OCI-M2 (cell line): Measurements from ENCODE around the gene HPCAL1.

Experiments
- DNase-seq: peaks from one replicate; lab custom pipeline; 2025; ENCODE audit not compliant: unreplicated experiment; lab: John Stamatoyannopoulos, UW

The HPCAL1 gene

DNA sequence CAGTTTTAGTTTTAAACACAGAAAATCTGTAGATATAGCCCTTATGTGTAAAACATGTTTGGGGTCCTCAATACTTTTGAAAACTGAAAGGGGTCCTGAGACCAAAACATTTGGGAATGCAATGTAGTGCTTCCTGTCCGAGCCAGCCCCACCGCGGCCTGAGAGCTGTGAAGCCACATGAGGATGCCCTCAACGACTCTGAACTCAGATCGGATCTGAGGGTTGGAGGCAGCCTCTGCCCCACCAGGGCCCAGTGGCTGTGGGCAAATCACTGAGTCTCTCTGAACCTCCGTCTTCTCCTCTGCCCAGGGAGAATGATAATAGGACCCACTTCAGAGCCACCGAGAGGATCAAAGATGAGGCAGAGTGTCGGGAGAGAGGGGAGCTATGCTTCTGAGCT lies 33.4 kb upstream of the HPCAL1 start:
- DNase-seq: no peak

GRCh38 chr2:10269711-10270610 lies 32.7 kb upstream of the HPCAL1 start:
- no peak for DNase-seq

DNA sequence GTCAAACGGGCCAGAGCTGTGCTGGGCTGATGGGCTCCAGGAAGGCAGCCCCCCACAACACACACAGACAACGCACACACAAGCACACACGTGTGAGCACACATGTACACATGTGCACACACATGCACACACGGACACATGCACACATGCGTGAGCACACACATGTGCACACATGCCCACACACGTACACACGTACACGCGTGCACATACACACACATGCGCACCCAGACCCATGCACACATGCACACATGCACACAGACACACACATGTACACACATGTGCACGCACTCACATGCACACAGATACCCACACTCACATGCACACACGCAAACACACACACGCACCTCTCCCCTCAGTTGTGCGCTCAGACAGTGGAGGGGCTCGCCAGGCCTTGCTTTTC lies 31.2 kb upstream of the HPCAL1 start:
- no peak for DNase-seq

GRCh38 chr2:10271946-10272345 lies 30.8 kb upstream of the HPCAL1 start:
- DNase-seq: no peak

GRCh38 chr2:10272464-10272863 lies 30.2 kb upstream of the HPCAL1 start:
- DNase-seq: no peak

DNA sequence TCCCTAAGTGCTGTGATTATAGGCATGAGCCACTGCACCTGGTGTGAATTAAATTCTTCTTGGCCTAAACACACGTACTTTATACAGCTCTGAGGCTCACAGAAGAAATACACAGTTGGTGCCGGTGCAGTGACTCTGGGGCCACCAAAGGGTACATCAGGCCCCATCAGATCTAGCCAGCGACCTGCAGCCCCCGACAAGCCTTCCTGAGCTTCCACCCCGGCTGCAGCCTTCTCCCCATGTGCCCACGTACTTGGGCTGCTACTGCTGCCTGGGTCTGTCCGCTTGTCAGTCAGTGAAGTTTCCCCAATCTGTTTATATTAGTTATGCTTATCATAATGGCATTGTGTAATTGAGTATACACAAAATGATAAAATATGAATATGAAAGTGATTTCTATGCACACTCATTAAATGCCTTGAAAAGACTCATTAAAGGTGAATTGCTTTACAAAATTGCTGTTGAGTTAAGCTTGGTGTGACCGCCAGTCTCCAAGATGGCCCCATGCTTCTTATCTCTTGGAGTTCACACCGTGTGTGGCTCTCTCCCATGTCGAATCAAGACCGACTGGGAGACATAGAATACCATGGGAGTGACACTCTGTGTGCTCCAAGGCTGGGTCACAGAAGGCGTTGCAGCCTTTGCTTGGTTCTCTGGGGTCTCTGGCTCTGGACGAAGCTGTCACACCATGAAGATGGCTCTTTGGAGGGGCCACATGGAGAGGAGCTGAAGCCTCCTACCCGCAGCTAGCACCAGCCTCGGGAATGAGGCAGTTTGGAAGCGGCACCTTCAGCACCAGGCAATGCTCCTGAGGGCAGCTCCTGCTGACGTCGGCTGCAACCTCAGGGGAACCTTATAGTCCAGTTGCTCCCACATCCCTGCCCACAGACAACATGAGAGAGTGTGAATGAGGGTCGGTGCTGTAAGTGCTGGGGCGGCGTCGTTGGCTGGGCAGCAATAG lies 29.2 kb upstream of the HPCAL1 start:
- no peak for DNase-seq

DNA sequence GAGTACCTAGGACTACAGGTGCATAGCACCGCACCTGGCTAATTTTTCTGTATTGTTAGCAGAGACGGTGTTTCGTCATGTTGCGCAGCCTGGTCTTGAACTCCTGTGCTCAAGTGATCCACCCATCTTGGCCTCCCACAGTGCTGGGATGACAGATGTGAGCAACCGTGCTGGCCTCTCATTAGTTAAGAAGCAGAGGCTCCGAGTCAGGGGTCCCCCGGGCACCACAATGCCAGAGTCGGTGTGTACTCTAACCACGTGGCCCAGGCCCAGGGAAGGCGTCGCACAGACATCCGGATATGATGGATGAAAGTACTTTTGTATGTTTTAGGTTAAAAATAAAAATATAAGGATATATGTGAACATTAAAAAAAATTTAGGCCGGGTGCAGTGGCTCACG lies 28.3 kb upstream of the HPCAL1 start:
- no peak for DNase-seq

DNA sequence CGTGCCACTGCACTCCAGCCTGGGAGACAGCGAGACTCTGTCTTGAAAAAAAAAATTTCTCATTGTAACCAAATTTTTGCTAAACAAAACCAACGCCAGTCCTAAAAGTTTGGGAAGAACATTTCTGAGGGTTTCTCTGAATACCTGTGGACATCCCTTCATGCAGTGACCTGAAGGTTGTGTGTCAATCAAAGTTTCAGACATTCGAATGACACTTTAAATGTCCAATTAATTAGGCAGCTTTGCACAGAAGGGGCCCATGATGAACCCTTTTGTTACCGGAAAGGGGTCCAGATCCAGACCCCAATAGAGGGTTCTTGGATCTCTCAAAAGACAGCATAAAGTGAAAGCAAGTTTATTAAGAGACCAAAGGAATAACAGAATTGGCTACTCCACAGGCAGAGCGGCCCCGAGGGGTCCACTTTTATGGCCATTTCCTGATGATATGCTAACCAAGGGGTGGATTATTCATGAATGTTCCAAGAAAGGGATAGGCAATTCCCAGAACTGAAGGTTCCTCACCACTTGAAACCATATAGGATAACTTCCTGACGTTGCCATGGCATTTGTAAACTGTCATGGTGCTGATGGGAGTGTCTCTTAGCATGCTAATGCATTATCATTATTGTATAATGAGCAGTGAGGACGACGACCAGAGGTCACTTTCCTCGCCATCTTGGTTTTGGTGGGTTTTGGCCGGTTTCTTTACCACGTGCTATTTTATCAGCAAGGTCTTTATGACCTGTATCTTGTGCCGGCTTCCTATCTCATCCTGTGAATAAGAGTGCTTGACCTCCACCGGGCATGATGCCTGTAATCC lies 27.5 kb upstream of the HPCAL1 start:
- no peak for DNase-seq

DNA sequence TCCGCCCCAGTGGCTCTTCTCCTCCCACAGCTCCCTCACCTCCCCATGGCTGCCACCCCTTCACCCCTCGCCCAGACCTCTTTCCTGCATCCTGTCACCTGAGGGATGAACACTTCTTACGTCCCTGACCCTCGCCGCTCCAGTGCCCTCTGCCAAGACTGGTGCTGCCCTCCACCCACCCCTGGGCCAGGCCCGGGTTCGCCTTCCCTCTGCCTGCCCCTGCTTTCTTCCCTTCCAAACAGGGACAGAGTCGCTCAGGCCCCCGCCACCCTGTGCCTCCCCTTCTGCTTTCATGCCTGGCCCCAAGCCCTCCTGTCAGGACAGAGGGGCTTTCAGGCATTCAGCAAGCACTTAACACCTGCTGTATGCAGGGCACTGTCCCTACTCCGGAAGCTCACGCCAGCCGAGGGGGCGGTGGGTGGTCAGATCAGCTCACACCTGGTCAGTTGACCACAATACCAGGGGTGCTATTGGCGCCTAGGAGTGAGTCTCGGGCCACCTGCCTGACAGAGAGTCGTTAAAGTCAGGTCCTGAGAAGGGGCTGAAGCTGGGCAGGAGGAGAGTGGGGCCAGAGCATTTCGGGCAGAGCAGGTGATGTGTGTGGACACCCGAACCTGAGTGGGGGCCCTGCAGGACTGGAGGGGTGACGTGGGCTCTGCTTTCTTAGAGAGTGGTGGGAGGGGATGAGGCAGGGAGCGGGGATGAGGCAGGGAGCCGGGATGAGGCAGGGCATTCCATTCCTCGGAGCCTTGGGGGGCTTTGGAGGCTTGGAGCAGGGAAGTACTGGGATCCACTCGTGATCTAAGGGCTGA lies 26.0 kb upstream of the HPCAL1 start:
- no peak for DNase-seq

- DNase-seq: no peak
Measured at GRCh38 chr2:10277293-10278028, 25.2 kb upstream of the HPCAL1 start.

DNA sequence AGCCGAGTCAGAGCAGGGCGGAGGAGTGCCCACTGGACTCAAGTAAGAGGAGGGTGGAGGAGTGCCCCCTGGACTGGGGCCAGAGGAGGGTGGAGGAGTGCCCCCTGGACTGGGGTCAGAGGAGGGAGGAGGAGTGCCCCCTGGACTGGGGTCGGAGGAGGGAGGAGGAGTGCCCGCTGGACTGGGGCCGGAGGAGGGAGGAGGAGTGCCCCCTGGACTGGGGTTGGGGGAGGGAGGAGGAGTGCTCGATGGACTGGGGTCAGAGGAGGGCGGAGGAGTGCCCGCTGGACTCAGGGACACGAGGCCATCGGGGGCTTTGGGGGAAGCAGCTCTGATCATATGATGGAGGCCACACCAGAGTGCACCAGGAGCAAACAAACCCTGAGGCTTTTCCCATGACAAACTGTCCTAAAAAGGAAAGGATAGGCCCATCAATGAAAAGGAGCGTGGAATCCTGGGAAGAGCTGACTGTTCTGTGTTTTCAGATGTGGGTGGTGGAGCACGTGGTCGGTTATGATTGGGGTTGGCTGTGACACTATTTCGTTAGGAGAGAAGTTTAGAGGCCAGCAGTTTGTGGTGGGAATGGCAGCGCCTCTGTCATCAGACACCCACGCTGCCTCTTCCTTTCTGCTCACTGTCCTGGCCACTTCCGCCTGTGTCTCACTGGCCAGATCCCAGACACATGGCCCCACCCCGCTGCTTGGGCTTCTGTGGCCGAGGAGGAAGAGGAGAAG lies 24.5 kb upstream of the HPCAL1 start:
- no peak for DNase-seq

DNA sequence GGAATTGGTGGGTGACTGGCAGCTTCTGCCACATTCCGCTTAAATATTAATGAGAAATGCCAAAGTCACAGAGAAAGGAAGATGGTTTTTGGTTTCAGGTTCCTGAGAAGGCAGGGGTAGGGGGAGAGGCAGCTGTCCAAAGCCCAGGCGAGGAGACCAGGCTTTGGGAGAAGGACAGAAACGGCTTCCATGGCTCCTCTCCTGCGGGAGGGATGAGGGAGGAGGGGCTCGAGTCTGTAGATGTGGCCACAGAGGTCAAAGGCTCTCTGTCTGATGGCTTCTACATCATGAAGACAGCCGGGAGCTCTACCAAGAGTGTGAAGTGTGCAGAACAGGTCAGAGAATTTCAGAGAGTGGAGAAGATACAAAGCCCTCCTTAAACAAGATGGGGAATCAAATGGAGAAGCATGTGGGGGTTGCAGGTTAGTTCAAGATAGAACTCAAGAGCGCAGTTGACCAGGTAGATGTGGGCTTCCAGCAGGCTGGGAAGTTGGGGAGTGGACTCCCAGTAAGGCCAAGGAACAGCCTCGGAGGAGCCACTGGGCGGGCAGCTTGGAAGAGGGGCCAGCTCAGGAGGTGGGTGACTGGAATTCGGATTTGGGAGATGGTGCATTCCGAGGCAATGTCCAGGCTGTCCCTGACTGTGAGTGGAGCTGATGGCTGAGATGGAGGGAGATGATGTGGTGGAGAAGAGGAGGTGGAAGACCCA lies 23.8 kb upstream of the HPCAL1 start:
- no peak for DNase-seq

- DNase-seq: no peak
Measured at GRCh38 chr2:10279472-10279870, 23.2 kb upstream of the HPCAL1 start.

GRCh38 chr2:10279946-10280463 lies 22.7 kb upstream of the HPCAL1 start:
- DNase-seq: no peak

- no peak for DNase-seq
Measured at GRCh38 chr2:10281891-10282290, 20.8 kb upstream of the HPCAL1 start.

DNA sequence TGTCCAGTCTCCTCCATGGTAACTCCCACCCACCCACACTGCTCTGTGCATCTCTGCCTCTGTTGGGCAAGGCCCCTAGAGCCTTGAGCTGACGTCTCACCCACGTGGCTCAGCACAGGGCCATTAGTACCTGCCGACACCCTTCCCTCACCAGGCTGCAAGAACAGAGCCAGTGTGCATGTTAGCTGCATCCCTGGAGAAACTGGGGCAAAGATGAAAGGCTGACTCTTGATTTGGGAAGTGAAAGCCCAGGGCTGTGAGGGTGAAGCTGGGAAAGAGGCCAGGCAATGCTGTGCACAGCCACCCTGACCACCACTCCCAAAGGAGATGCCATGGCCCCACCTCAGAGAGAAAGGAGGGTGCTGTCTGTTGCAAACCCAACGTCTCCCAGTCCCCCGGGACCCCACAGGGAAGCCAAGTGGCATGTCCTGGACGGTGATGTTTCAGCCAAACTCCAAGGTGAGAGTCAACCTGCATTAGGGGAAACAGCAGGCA lies 20.0 kb upstream of the HPCAL1 start:
- no peak for DNase-seq

DNA sequence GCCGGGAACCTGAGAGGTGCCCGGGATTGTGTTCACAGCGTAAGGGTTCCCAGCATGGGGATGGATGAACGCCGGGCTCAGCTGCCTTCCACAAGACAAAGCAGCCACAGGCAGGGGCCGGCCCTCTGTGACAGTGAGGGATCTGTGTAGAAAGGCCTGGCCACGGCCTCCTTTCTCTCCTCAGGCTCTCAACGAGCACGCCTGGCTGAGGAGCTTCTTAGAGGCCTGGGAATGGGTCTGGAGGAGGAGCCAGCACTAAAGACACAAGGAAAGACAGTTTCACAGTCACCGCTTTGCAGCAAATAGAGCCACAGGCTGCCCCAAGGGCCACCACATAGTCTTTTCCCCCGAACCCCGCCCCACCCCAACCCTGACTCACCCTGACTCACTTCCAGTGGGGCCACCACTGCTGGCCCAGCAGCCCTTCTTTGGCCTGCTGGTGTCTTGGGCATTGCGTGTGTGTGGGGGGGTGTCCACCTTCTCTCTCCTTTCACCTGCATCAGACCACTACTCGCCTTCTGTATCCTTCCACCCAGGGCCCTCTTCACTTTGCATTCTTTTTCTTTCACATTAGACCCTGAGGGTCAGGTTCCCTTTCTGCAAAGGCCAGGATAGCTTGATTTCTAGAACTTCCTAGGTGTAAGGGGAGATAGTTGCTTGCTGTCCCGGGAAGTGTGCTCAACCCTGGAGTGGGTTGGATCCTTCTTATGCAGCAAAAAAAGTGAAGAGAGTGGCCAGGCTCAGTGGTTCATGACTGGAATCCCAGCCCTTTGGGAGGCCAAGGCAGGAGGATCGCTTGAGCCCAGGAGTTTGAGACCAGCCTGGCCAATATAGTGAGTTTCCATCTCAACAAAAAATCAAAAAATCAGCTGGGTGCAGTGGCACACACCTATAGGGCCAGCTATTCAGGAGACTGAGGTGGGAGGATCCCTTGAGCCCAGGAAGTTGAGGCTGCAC lies 19.3 kb upstream of the HPCAL1 start:
- DNase-seq: no peak
